ENCODE results near the gene PHACTR2. TPM values are rescaled to one million over a fixed set of nuclear protein-coding genes. Genes with fewer than 3 reads are reported as not detected.

The PHACTR2 gene
- total and polyA plus RNA-seq, 4 experiments from 2014 or later: 13.1 to 61.3 (median 45.4) TPM

DNA sequence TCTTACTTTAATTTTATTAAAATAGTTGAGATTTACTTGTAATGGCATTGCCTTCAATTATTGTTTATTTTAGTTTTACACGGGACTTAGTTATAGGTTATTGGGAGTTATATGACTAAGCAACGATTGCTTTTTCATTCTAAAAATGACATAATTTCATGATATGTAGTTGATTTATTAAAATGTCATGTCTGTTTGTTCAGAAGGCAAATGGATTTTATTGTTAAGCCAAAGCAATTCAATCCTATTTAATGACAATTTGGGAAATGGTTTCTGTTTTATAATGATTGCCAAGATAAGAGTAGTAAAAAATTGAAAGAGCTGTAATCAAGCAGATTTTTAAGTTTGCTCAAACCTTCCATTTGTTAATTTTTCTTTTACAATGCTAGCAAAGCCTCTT is 74.7 kb downstream of the PHACTR2 start:
- Mint-ChIP-seq H3K4me3 (no peak overlapping the region), H3K27ac (no peak overlapping the region), H3K4me1 (peaks cover 13 to 19% (median 16%) of the 10 kb centered on the region in 4 donors), H3K36me3 (peaks cover 29 to 41% of the 10 kb centered on the region in 2 donors), H3K27me3 (no peaks in the 10 kb centered on the region), H3K9me3 (peaks cover 0 to 1% (median 0%) of the 10 kb centered on the region in 8 donors)
- H3K27ac ChIP-seq (ENCODE audit: low read depth, low read length): no peak overlapping the region
- POLR2A ChIA-PET (ENCODE audit: partially characterized antibody): no interaction called here
- H3K4me3 ChIP-seq (ENCODE audit: low read length in 2 of 2): no peak overlapping the region
- no peak for DNase-seq
- CTCF ChIA-PET (ENCODE audit: partially characterized antibody): interaction anchor here (1.3 kb wide), 1 partner anchor 239 kb away, joined by 6 read pairs; no protein-coding TSS in a partner anchor
- H3K9me3 ChIP-seq (ENCODE audit: control insufficient read depth in 1 of 2, low read length in 2 of 2): no peaks in the 10 kb centered on the region
- H3K36me3 ChIP-seq (ENCODE audit: insufficient read depth, low read length): peaks cover 14% of the 10 kb centered on the region
- no peaks in the 10 kb centered on the region for H3K4me1 ChIP-seq (ENCODE audit: insufficient read depth, low read length)
- H3K27me3 ChIP-seq (ENCODE audit: insufficient read depth, low read length): no peaks in the 10 kb centered on the region
- intact Hi-C loops (cut with micrococcal nuclease): no loop called here

DNA sequence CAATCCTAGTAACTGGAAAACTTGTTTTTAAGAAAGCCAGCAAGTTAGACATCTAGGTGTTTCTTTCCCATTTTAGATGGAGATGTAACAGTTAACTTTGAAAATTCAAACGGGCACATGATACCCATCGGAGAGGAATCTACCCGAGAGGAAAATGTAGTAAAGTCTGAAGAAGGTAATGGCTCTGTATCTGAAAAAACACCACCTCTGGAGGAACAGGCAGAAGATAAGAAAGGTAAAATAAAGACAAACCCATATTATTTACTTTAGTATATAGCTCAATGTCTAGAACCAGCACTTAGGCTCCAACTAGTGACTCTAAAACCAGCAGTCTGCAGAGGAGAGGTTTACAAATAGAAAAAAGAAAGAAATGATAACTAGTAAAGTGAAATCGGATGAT is 75.9 kb downstream of the PHACTR2 start:
- ChIA-PET CTCF (ENCODE audit: partially characterized antibody) (no interaction called here), POLR2A (ENCODE audit: partially characterized antibody) (no interaction called here)
- Histone ChIP-seq H3K36me3 (ENCODE audit: insufficient read depth, low read length) (peaks cover 14% of the 10 kb centered on the region), H3K9me3 (ENCODE audit: control insufficient read depth in 1 of 2, low read length in 2 of 2) (no peaks in the 10 kb centered on the region), H3K27ac (ENCODE audit: low read depth, low read length) (no peak overlapping the region), H3K27me3 (ENCODE audit: insufficient read depth, low read length) (no peaks in the 10 kb centered on the region), H3K4me1 (ENCODE audit: insufficient read depth, low read length) (no peaks in the 10 kb centered on the region), H3K4me3 (ENCODE audit: low read length in 2 of 2) (no peak overlapping the region)
- Mint-ChIP-seq H3K36me3 (peaks cover 35 to 43% of the 10 kb centered on the region in 2 donors), H3K4me3 (no peak overlapping the region), H3K9me3 (peaks cover 0 to 1% (median 0%) of the 10 kb centered on the region in 8 donors), H3K4me1 (peaks cover 20 to 26% (median 24%) of the 10 kb centered on the region in 4 donors), H3K27ac (no peak overlapping the region), H3K27me3 (no peaks in the 10 kb centered on the region)
- intact Hi-C loops (cut with micrococcal nuclease): no loop called here
- DNase-seq: no peak

DNA sequence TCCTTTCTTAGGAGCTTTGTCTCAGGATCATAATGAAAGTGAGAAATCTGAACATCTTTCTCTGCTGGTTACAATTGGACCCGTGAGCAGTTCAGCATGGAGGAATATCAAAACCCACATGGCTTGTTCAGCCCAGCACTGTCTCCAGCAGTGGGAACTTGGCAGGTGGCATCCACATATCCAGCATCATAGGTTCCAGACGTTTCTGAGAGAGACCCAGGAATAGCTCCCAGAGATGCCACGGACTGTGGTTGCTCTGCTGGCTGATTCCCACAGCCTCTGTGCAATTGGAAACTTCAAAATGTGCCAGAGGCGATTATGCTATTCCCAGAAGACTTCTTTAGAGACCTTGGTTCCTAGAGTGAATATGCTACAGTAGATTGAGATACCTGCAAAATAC is 76.4 kb downstream of the PHACTR2 start:
- H3K27ac Mint-ChIP-seq: no peak overlapping the region

DNA sequence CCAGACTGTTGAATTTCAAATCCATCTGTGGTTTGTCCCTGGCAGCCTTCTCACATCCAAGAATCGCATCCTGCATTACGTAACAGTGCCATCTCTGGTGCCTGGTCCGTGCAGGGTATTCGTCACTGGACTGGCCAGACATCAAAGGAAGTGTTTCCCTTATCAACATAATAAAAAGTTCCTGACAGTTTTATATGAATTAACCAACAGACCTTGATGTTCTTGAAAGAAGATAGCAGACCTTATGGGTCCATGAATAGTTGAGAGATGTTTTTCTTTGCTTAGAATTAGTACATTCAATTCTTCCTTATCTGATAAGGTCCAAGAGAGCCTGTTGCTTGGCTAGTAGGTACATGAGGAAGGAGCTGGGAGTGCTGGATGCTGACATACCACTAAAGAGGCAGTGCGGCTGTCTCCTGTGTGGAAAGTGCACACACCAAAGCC is 77.6 kb downstream of the PHACTR2 start:
- Histone ChIP-seq H3K4me3 (ENCODE audit: low read length in 2 of 2) (no peak overlapping the region), H3K4me1 (ENCODE audit: insufficient read depth, low read length) (peaks cover 6% of the 10 kb centered on the region), H3K36me3 (ENCODE audit: insufficient read depth, low read length) (peaks cover 14% of the 10 kb centered on the region), H3K27ac (ENCODE audit: low read depth, low read length) (no peak overlapping the region), H3K9me3 (ENCODE audit: control insufficient read depth in 1 of 2, low read length in 2 of 2) (no peaks in the 10 kb centered on the region), H3K27me3 (ENCODE audit: insufficient read depth, low read length) (no peaks in the 10 kb centered on the region)
- Mint-ChIP-seq H3K27me3 (no peaks in the 10 kb centered on the region), H3K27ac (no peak overlapping the region), H3K4me3 (no peak overlapping the region), H3K4me1 (peaks cover 28 to 42% (median 30%) of the 10 kb centered on the region in 4 donors), H3K36me3 (peaks cover 40 to 47% of the 10 kb centered on the region in 2 donors), H3K9me3 (peaks cover 0 to 1% (median 0%) of the 10 kb centered on the region in 8 donors)
- no peak for DNase-seq
- ChIA-PET POLR2A (ENCODE audit: partially characterized antibody) (no interaction called here), CTCF (ENCODE audit: partially characterized antibody) (no interaction called here)
- intact Hi-C loops (cut with micrococcal nuclease): no loop called here

More for the DNA sequence above, 76.4 kb downstream of the PHACTR2 start:
- peaks cover 3% of the 10 kb centered on the region for H3K4me1 ChIP-seq (ENCODE audit: insufficient read depth, low read length)
- H3K4me3 Mint-ChIP-seq: no peak overlapping the region
- H3K9me3 ChIP-seq (ENCODE audit: control insufficient read depth in 1 of 2, low read length in 2 of 2): no peaks in the 10 kb centered on the region
- no peaks in the 10 kb centered on the region for H3K27me3 Mint-ChIP-seq
- H3K27me3 ChIP-seq (ENCODE audit: insufficient read depth, low read length): no peaks in the 10 kb centered on the region
- H3K36me3 Mint-ChIP-seq: peaks cover 34 to 39% of the 10 kb centered on the region in 2 donors
- no peak overlapping the region for H3K27ac ChIP-seq (ENCODE audit: low read depth, low read length)
- peaks cover 0 to 1% (median 0%) of the 10 kb centered on the region in 8 donors for H3K9me3 Mint-ChIP-seq
- intact Hi-C loops (cut with micrococcal nuclease): no loop called here
- peaks cover 14% of the 10 kb centered on the region for H3K36me3 ChIP-seq (ENCODE audit: insufficient read depth, low read length)
- peaks cover 24 to 32% (median 25%) of the 10 kb centered on the region in 4 donors for H3K4me1 Mint-ChIP-seq
- DNase-seq: no peak
- CTCF ChIA-PET (ENCODE audit: partially characterized antibody): no interaction called here
- POLR2A ChIA-PET (ENCODE audit: partially characterized antibody): no interaction called here
- H3K4me3 ChIP-seq (ENCODE audit: low read length in 2 of 2): no peak overlapping the region

DNA sequence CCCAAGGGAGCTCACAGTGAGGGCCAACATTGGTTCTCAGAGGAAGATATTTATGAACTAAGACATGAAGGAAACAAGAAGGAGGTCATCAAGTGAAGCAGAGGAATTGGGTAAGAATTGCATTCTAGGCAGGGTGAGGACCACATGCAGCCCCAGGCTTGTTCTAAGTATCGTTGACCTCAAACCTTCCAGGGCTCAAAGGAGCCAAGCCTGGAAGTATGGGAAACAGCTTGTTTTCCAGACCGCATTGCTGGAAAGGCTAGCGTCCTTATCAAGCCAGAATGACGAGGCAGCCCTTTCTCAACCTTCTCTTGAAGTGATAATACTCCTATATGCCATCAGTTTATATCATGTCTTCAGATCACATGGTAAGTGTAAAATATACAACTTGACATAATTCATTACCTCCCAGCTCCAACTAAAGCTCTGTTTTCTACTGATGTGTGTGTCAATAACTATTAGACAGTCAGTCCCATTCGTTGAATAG is 79.6 kb downstream of the PHACTR2 start:
- H3K9me3 Mint-ChIP-seq: peaks cover 0 to 1% (median 0%) of the 10 kb centered on the region in 8 donors
- no peak overlapping the region for H3K4me3 Mint-ChIP-seq
- H3K4me1 Mint-ChIP-seq: peaks cover 22 to 33% (median 26%) of the 10 kb centered on the region in 4 donors
- no peak overlapping the region for H3K27ac Mint-ChIP-seq
- Histone ChIP-seq H3K36me3 (ENCODE audit: insufficient read depth, low read length) (peaks cover 14% of the 10 kb centered on the region), H3K4me1 (ENCODE audit: insufficient read depth, low read length) (peaks cover 6% of the 10 kb centered on the region), H3K9me3 (ENCODE audit: control insufficient read depth in 1 of 2, low read length in 2 of 2) (no peaks in the 10 kb centered on the region), H3K27ac (ENCODE audit: low read depth, low read length) (no peak overlapping the region), H3K27me3 (ENCODE audit: insufficient read depth, low read length) (no peaks in the 10 kb centered on the region), H3K4me3 (ENCODE audit: low read length in 2 of 2) (no peak overlapping the region)
- CTCF ChIA-PET (ENCODE audit: partially characterized antibody): interaction anchor here (1.0 kb wide), 1 partner anchor 19 kb away, joined by 4 read pairs; no protein-coding TSS in a partner anchor
- no peaks in the 10 kb centered on the region for H3K27me3 Mint-ChIP-seq
- no peak for DNase-seq
- H3K36me3 Mint-ChIP-seq: peaks cover 54 to 56% of the 10 kb centered on the region in 2 donors
- POLR2A ChIA-PET (ENCODE audit: partially characterized antibody): no interaction called here
- intact Hi-C loops (cut with micrococcal nuclease): no loop called here

DNA sequence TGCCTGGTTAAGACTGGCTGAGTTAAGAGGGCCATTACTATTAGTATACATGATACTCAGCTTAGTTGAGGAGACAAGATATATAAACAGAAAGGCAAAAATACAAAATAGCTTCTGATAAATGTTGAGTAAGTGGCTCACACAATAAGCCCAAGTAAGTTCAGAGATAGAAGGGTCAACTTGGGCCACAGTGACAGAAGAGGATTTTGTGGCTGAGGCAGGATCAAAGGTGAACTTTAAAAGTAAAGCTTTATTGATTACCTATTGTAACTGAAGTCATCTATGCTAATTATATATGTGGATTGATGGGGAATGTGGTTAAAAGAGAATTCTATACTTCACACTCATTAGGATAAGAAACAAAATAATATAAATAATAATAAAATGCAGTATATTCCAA is 80.8 kb downstream of the PHACTR2 start:
- H3K27ac ChIP-seq (ENCODE audit: low read depth, low read length): no peak overlapping the region
- peaks cover 6% of the 10 kb centered on the region for H3K4me1 ChIP-seq (ENCODE audit: insufficient read depth, low read length)
- ChIA-PET CTCF (ENCODE audit: partially characterized antibody) (interaction anchor here (0.6 kb wide), 1 partner anchor 120 kb away, joined by 4 read pairs; no protein-coding TSS in a partner anchor), POLR2A (ENCODE audit: partially characterized antibody) (no interaction called here)
- peaks cover 14% of the 10 kb centered on the region for H3K36me3 ChIP-seq (ENCODE audit: insufficient read depth, low read length)
- H3K9me3 ChIP-seq (ENCODE audit: control insufficient read depth in 1 of 2, low read length in 2 of 2): no peaks in the 10 kb centered on the region
- H3K27me3 ChIP-seq (ENCODE audit: insufficient read depth, low read length): no peaks in the 10 kb centered on the region
- Mint-ChIP-seq H3K9me3 (peaks cover 0 to 1% (median 0%) of the 10 kb centered on the region in 8 donors), H3K27ac (peak overlapping the region in 1 of 7 donors; percentile 11), H3K36me3 (peaks cover 54 to 55% of the 10 kb centered on the region in 2 donors), H3K27me3 (no peaks in the 10 kb centered on the region), H3K4me3 (peak overlapping the region in 1 of 8 donors; percentile 15), H3K4me1 (peaks cover 22 to 33% (median 26%) of the 10 kb centered on the region in 4 donors)
- H3K4me3 ChIP-seq (ENCODE audit: low read length in 2 of 2): no peak overlapping the region
- intact Hi-C loops (cut with micrococcal nuclease): no loop called here
- DNase-seq: no peak

DNA sequence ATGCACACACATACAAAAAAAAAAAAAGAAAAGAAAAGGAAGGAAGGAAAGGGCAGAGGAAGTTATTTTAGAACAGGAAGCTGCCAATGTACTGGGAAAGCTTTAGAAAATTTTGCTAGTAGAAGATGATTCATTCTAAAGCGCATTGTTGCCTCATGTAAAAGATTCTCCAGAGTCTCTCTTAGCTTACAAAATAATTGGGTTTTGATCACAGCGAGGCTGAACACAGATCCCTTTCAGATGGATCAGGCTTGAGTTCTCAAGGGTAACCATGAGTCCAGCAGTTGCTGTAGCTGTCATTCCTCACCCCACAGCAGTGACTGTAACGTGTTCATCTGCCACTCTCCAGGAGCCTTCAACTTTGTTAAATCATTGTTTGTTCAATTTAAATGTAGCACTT is 81.9 kb downstream of the PHACTR2 start:
- Mint-ChIP-seq H3K4me3 (peak overlapping the region in 1 of 8 donors; percentile 20), H3K27me3 (no peaks in the 10 kb centered on the region), H3K9me3 (peaks cover 0 to 1% (median 0%) of the 10 kb centered on the region in 8 donors), H3K36me3 (peaks cover 51 to 54% of the 10 kb centered on the region in 2 donors), H3K27ac (peak overlapping the region in 2 of 7 donors; percentile 57 to 78), H3K4me1 (peaks cover 22 to 33% (median 26%) of the 10 kb centered on the region in 4 donors)
- Histone ChIP-seq H3K4me1 (ENCODE audit: insufficient read depth, low read length) (peaks cover 6% of the 10 kb centered on the region), H3K4me3 (ENCODE audit: low read length in 2 of 2) (no peak overlapping the region), H3K27ac (ENCODE audit: low read depth, low read length) (no peak overlapping the region), H3K9me3 (ENCODE audit: control insufficient read depth in 1 of 2, low read length in 2 of 2) (no peaks in the 10 kb centered on the region), H3K27me3 (ENCODE audit: insufficient read depth, low read length) (no peaks in the 10 kb centered on the region), H3K36me3 (ENCODE audit: insufficient read depth, low read length) (peaks cover 11% of the 10 kb centered on the region)
- DNase-seq: no peak
- ChIA-PET CTCF (ENCODE audit: partially characterized antibody) (interaction anchor here (0.9 kb wide), 1 partner anchor 9 kb away, joined by 3 read pairs; no protein-coding TSS in a partner anchor), POLR2A (ENCODE audit: partially characterized antibody) (no interaction called here)
- intact Hi-C loops (cut with micrococcal nuclease): no loop called here

All from CD4-positive, alpha-beta memory T cell (primary cell).